PC-3 (cell line): ENCODE measurements around the gene SERPINE2. TPM values are rescaled to one million over a fixed set of nuclear protein-coding genes. Genes with fewer than 3 reads are reported as not detected.

Experiments used
- ATAC-seq: fragments of 200-7000 bp; cut with Tn5 transposase; 2 replicates; pipeline ENCODE4 v1.9.1; 2020; ENCODE audit warnings: mild to moderate bottlenecking, moderate library complexity
- BruUV-seq: library from RNA; stranded (reverse); fragments of 400-500 nt; replicated peaks from 2 replicates; lab custom pipeline; 2021; lab: Mats Ljungman, UMichigan
- CTCF ChIA-PET: fragments of 300-600 bp; sonication (Branson Sonifier 250); formaldehyde crosslinking; loops from one replicate; lab custom pipeline; 2022; ENCODE audit warnings: antibody characterized with exemption; lab: Charles Lee
- POLR2A ChIA-PET: fragments of 300-600 bp; sonication (Branson Sonifier 250); formaldehyde crosslinking; loops from one replicate; lab custom pipeline; 2022; ENCODE audit warnings: antibody characterized with exemption; ENCODE audit not compliant: unreplicated experiment; lab: Charles Lee
- DNase-seq: peaks from one replicate; pipeline ENCODE4 v3.0.0-alpha.2; 2015
- H2AFZ ChIP-seq: fragments of 300-600 bp; sonication (generic); 2 replicates; pipeline ENCODE4 v1.6.0; 2016; ENCODE audit warnings: antibody characterized with exemption, low read length
- H3F3A ChIP-seq: fragments of 300-600 bp; sonication (generic); one replicate; pipeline ENCODE4 v1.6.0; 2017; ENCODE audit warnings: antibody characterized with exemption, low read length, control low read depth, mild to moderate bottlenecking; ENCODE audit not compliant: unreplicated experiment
- H3K27ac ChIP-seq: fragments of 300-600 bp; sonication (generic); 2 replicates; pipeline ENCODE4 v1.5.1; 2016; ENCODE audit warnings: mild to moderate bottlenecking, low read length
- H3K27me3 ChIP-seq: fragments of 300-600 bp; sonication (generic); 2 replicates; pipeline ENCODE4 v1.6.1; 2016; ENCODE audit warnings: low read length, mixed read lengths
- H3K36me3 ChIP-seq: fragments of 300-600 bp; sonication (generic); 2 replicates; pipeline ENCODE4 v1.6.1; 2016; ENCODE audit warnings: low read depth, mixed run types, low read length, mixed read lengths
- H3K4me1 ChIP-seq: fragments of 300-600 bp; sonication (generic); 2 replicates; pipeline ENCODE4 v1.5.1; 2016; ENCODE audit warnings: low read length; ENCODE audit not compliant: insufficient read depth
- H3K4me2 ChIP-seq: fragments of 300-600 bp; sonication (generic); 2 replicates; pipeline ENCODE4 v1.6.0; 2016; ENCODE audit warnings: low read length
- H3K4me3 ChIP-seq: fragments of 300-600 bp; sonication (generic); 2 replicates; pipeline ENCODE4 v1.5.1; 2016; ENCODE audit warnings: mild to moderate bottlenecking, low read length, mixed read lengths
- H3K79me2 ChIP-seq: fragments of 300-600 bp; sonication (generic); 2 replicates; pipeline ENCODE4 v1.6.1; 2017; ENCODE audit warnings: low read length, mixed read lengths
- H3K9ac ChIP-seq: fragments of 300-600 bp; sonication (generic); 2 replicates; pipeline ENCODE4 v1.6.0; 2016; ENCODE audit warnings: mild to moderate bottlenecking, low read length
- H3K9me2 ChIP-seq: fragments of 300-600 bp; sonication (generic); replicated peaks from 2 replicates; pipeline ENCODE4 v1.6.1; 2016; ENCODE audit warnings: mixed run types, low read length, mixed read lengths
- H3K9me3 ChIP-seq: fragments of 300-600 bp; sonication (generic); 2 replicates; pipeline ENCODE4 v1.6.1; 2016; ENCODE audit warnings: low read length, mixed read lengths
- H4K20me1 ChIP-seq: fragments of 300-600 bp; sonication (generic); 2 replicates; pipeline ENCODE4 v1.6.1; 2016; ENCODE audit warnings: low read length, mixed read lengths
- EZH2 ChIP-seq: fragments of 300-600 bp; sonication (generic); IDR thresholded peaks from one replicate; pipeline ENCODE4 v1.6.1; 2017; ENCODE audit warnings: antibody characterized with exemption, mild to moderate bottlenecking, low read length; ENCODE audit not compliant: unreplicated experiment
- EZH2phosphoT487 ChIP-seq: fragments of 300-600 bp; sonication (generic); IDR thresholded peaks from 2 replicates; pipeline ENCODE4 v1.6.1; 2018; ENCODE audit warnings: mild to moderate bottlenecking, antibody characterized with exemption, low read length, borderline replicate concordance
- intact Hi-C: fragments of 100-400 bp; cut with micrococcal nuclease; formaldehyde crosslinking; loops from 2 replicates; pipeline ENCODE4 v1.9.0; 2023
- total RNA-seq: library from RNA; depleted of rRNA; stranded (reverse); fragments of >200 nt; gene quantifications from 2 replicates; pipeline ENCODE4 v1.2.3, GENCODE V29; 2014; rRNA removed
- TF ChIP-seq, protein P1 (sequence below): fragments of 300-600 bp; sonication (generic); conservative IDR thresholded peaks from 2 replicates; pipeline ENCODE4 v1.5.1; 2017; ENCODE audit warnings: antibody characterized with exemption, low read depth, mild to moderate bottlenecking, low read length

Gene SERPINE2
- total RNA-seq, 1 experiment from 2014 or later = 17.1 TPM

DNA sequence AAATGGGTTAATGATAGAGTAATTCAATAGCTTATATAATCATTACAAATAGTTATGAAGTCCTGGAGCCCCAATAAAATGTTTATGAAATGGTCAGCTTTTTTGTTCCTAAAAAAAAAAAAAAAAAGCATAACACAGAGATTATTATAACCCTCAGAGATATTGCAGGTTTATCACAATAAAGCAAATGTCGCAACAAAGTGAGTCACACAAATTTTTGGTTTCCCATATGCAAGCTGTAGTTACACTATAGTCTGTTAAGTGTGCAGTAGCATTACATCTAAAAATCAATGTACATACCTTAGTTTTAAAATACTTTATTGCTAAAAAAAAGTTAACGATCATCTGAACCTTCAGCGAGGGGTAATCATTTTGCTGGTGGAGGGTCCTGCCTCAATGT, 114.0 kb downstream of the SERPINE2 start:
- Histone ChIP-seq H3K9me2 (no peaks in the 10 kb centered on the region), H3K9me3 (no peaks in the 10 kb centered on the region), H3K27ac (no peak overlapping the region), H3K9ac (no peak overlapping the region), H3K4me1 (peaks cover 7% of the 10 kb centered on the region; the same call in 1 of the 2 replicates), H2AFZ (no peak overlapping the region), H3K36me3 (peaks cover 5% of the 10 kb centered on the region), H4K20me1 (no peaks in the 10 kb centered on the region; the same call in 1 of the 2 replicates), H3K4me2 (no peak overlapping the region), H3K4me3 (no peak overlapping the region), H3F3A (no peaks in the 10 kb centered on the region), H3K27me3 (no peaks in the 10 kb centered on the region), H3K79me2 (peaks cover 86% of the 10 kb centered on the region)
- intact Hi-C loops = no loop called here
- DNase-seq = peak; percentile 65
- BruUV-seq = no TSS peak
- ATAC-seq = 0 out of 2 replicates have a peak, but pooled peaks have one; percentile 39
- ChIA-PET POLR2A (no interaction called here), CTCF (interaction anchor here (0.6 to 0.7 kb wide), 2 partner anchors 89 to 726 kb away, joined by 5 read pairs; no protein-coding TSS in a partner anchor)
- TF ChIP-seq EZH2 = no peak
- TF ChIP-seq, protein P1, sequence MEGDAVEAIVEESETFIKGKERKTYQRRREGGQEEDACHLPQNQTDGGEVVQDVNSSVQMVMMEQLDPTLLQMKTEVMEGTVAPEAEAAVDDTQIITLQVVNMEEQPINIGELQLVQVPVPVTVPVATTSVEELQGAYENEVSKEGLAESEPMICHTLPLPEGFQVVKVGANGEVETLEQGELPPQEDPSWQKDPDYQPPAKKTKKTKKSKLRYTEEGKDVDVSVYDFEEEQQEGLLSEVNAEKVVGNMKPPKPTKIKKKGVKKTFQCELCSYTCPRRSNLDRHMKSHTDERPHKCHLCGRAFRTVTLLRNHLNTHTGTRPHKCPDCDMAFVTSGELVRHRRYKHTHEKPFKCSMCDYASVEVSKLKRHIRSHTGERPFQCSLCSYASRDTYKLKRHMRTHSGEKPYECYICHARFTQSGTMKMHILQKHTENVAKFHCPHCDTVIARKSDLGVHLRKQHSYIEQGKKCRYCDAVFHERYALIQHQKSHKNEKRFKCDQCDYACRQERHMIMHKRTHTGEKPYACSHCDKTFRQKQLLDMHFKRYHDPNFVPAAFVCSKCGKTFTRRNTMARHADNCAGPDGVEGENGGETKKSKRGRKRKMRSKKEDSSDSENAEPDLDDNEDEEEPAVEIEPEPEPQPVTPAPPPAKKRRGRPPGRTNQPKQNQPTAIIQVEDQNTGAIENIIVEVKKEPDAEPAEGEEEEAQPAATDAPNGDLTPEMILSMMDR = no peak
- no peak for TF ChIP-seq EZH2phosphoT487

Other genes starting within 250 kb of the SERPINE2 start
- 34.3 and 37.6 TPM in 2 replicates for gene AP1S3, start 201.7 kb downstream of the SERPINE2 start, total RNA-seq
- 44.9 and 47.7 TPM in 2 replicates for gene WDFY1, start 94.0 kb downstream of the SERPINE2 start, total RNA-seq
- 22.4 and 24.8 TPM in 2 replicates for gene MRPL44, start 81.8 kb downstream of the SERPINE2 start, total RNA-seq